Endodermal cell (in vitro differentiated cells): ENCODE measurements around the gene ZNF146. TPM values are rescaled to one million over a fixed set of nuclear protein-coding genes. Genes with fewer than 3 reads are reported as not detected.

Experiments
- DNase-seq: peaks from one replicate; pipeline ENCODE4 v3.0.0-alpha.2; 2017
- H3K27ac ChIP-seq: 2 replicates; pipeline ENCODE4 v1.5.1; 2013; ENCODE audit warnings: mild to moderate bottlenecking, low read depth, low read length, moderate library complexity
- H3K27me3 ChIP-seq: 2 replicates; pipeline ENCODE4 v1.6.1; 2013; ENCODE audit warnings: mild to moderate bottlenecking, low read length, moderate library complexity; ENCODE audit not compliant: insufficient read depth, control insufficient read depth, poor library complexity, severe bottlenecking
- H3K36me3 ChIP-seq: 2 replicates; pipeline ENCODE4 v1.7.0; 2013; ENCODE audit warnings: mild to moderate bottlenecking, low read length, moderate library complexity; ENCODE audit not compliant: control insufficient read depth, insufficient read depth
- H3K4me1 ChIP-seq: one replicate; pipeline ENCODE4 v1.7.0; 2013; ENCODE audit warnings: low read length; ENCODE audit not compliant: control insufficient read depth, insufficient read depth
- H3K4me3 ChIP-seq: 2 replicates; pipeline ENCODE4 v1.5.1; 2013; ENCODE audit warnings: mild to moderate bottlenecking, low read length, moderate library complexity
- H3K9ac ChIP-seq: 2 replicates; pipeline ENCODE4 v1.6.1; 2013; ENCODE audit warnings: mild to moderate bottlenecking, low read length, moderate library complexity; ENCODE audit not compliant: poor library complexity, severe bottlenecking; ENCODE audit errors: extremely low read depth
- H3K9me3 ChIP-seq: 2 replicates; pipeline ENCODE4 v1.6.1; 2013; ENCODE audit warnings: mild to moderate bottlenecking, low read length, moderate library complexity; ENCODE audit not compliant: control insufficient read depth
- H3K27ac Mint-ChIP-seq: 2 replicates; pipeline ENCODE4 v1.8.0; 2020; ENCODE audit warnings: mixed read lengths
- H3K27me3 Mint-ChIP-seq: 2 replicates; pipeline ENCODE4 v1.8.0; 2021; ENCODE audit warnings: mild to moderate bottlenecking, mixed read lengths; ENCODE audit not compliant: insufficient read depth
- H3K36me3 Mint-ChIP-seq: 2 replicates; pipeline ENCODE4 v1.8.0; 2020; ENCODE audit warnings: low read depth, mixed read lengths
- H3K4me1 Mint-ChIP-seq: 2 replicates; pipeline ENCODE4 v1.8.0; 2020; ENCODE audit warnings: mixed read lengths
- H3K4me3 Mint-ChIP-seq: 2 replicates; pipeline ENCODE4 v1.8.0; 2020; ENCODE audit warnings: mild to moderate bottlenecking, moderate library complexity, mixed read lengths
- H3K9me3 Mint-ChIP-seq: 2 replicates; pipeline ENCODE4 v1.8.0; 2020; ENCODE audit warnings: mild to moderate bottlenecking, mixed read lengths
- WGBS, 2 experiments: methylation state at CpG; one replicate each; pipeline versions ENCODE4 v1.1.5 to v1.1.7; 2013; ENCODE audit warnings: missing lambda C conversion rate in 2 of 2, mixed read lengths in 1 of 2; ENCODE audit not compliant: insufficient coverage in 1 of 2, insufficient read length in 1 of 2; 5-methylcytosine and 5-hydroxymethylcytosine counted together
- long read RNA-seq, 4 experiments: library from polyadenylated mRNA in 2 of 4; library from RNA in 1 of 4; library from capped mRNA in 1 of 4; stranded (forward) in 3 of 4; unstranded in 1 of 4; transcript quantifications; one replicate each; pipeline ENCODE4 v2.0.0, GENCODE V29; 2020 to 2021; ENCODE audit warnings: inconsistent platforms in 1 of 4
- polyA plus RNA-seq, 2 experiments: library from polyadenylated mRNA; stranded (reverse); fragments of 50-300 nt; gene quantifications; one replicate each; pipeline ENCODE4 v1.2.3, GENCODE V29; 2013
- total RNA-seq, 2 donors: library from RNA; stranded (reverse); fragmentation: NEBNext Ultra II Directional in 1 of 2; extraction: Animal tissue kit (Norgen Biotek cat#: 25700) in 1 of 2; gene quantifications; 2 replicates in 1 of 2; 3 replicates in 1 of 2; pipeline ENCODE4 v1.2.1, GENCODE V29; 2021
- TF ChIP-seq, protein P1 (sequence below): fragments of 200-600 bp; sonication (generic); conservative IDR thresholded peaks from 2 replicates; pipeline ENCODE4 v1.5.0; 2021; ENCODE audit warnings: antibody characterized with exemption, mild to moderate bottlenecking

ZNF146 gene
- 100 to 1,000 TPM; 105 to 128 TPM for total RNA-seq
- 101 TPM for polyA plus RNA-seq (2013, experiment 1 of 2)
- 102 TPM for polyA plus RNA-seq (2013, experiment 2 of 2)
- long read RNA-seq, experiment 1, transcript ZNF146-202 (3 exons, 3,780 nt), result minor isoform, 6 of 52 reads
- long read RNA-seq, experiment 1, transcript ZNF146-204 (2 exons, 571 nt), result major isoform, 7 of 52 reads
- long read RNA-seq, experiment 1, transcript ZNF146-201 (4 exons, 3,326 nt), result major isoform, 7 of 52 reads
- long read RNA-seq, experiment 1, partial matches to known transcripts, result 3 of 52 reads
- long read RNA-seq, experiment 1, other reads (novel, unspliced or antisense), result 29 of 52 reads
- long read RNA-seq, experiment 2, transcript ZNF146-205 (3 exons, 533 nt), result minor isoform, 45 of 270 reads
- long read RNA-seq, experiment 2, transcript ZNF146-202 (3 exons, 3,780 nt), result minor isoform, 53 of 270 reads
- long read RNA-seq, experiment 2, transcript ZNF146-204 (2 exons, 571 nt), result minor isoform, 5 of 270 reads
- long read RNA-seq, experiment 2, transcript ZNF146-201 (4 exons, 3,326 nt), result major isoform, 75 of 270 reads
- long read RNA-seq, experiment 2, partial matches to known transcripts, result 5 of 270 reads
- long read RNA-seq, experiment 2, other reads (novel, unspliced or antisense), result 87 of 270 reads
- long read RNA-seq, experiment 3, transcript ZNF146-201 (4 exons, 3,326 nt), result major isoform, 234 of 618 reads
- long read RNA-seq, experiment 3, transcript ZNF146-202 (3 exons, 3,780 nt), result minor isoform, 162 of 618 reads
- long read RNA-seq, experiment 3, transcript ZNF146-205 (3 exons, 533 nt), result minor isoform, 58 of 618 reads
- long read RNA-seq, experiment 3, partial matches to known transcripts, result 26 of 618 reads
- long read RNA-seq, experiment 3, other reads (novel, unspliced or antisense), result 135 of 618 reads
- long read RNA-seq, experiment 4, transcript ZNF146-202 (3 exons, 3,780 nt), result minor isoform, 5 of 34 reads
- long read RNA-seq, experiment 4, transcript ZNF146-201 (4 exons, 3,326 nt), result major isoform, 12 of 34 reads
- long read RNA-seq, experiment 4, transcript ZNF146-205 (3 exons, 533 nt), result minor isoform, 5 of 34 reads
- long read RNA-seq, experiment 4, partial matches to known transcripts, result 0 of 34 reads
- long read RNA-seq, experiment 4, other reads (novel, unspliced or antisense), result 10 of 34 reads

DNA sequence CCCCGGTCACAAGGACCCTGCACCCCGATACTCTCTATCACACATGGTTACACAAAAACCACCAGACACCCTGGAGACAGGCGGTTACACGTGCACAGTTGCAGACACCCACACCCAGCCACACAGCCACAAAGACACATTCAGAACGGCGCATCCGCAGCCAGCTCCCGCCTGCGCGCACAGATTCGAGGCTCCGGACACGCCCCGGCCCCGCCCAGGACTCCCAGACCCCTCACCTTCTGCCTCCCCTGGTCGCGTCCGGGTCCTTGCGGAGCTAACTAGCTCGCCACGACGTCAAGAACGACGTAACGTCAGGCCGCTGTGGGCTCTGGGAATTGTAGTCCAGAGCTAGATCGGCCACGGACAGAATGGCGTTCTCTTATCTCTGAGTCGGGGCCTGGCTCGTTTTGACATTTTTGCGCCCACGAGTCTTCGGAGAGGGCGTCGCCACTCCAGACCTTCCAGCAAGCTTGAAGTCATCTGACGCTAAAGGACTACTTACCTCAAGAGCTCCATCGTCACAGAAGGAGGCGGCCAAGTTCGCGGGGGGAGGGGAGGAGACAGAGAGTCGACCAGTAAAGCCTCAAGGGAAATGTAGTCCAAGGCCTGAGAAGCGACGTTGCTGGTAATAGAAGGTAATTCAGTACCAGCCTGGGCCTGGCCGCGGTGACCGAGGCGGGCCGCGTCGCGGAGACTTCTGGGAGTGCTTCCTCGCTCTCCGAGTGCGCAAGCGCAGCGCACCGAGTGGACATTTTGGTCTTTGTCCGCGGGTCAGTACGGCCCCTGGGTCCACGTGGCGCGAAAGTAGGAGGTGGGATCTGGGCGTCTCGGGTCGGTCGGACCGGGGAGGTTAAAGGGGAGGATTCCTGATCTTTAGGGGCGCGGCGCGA, at the start of gene ZNF146, which contains the start of gene ZNF565:
ZNF146 (plus strand) TSS at position 721 of the 890 bp plus-strand sequence. CDS start 21,335 bp downstream, outside the sequence.
ZNF565 (minus strand) TSS at position 280 of the 890 bp plus-strand sequence. CDS start 12,680 bp downstream, outside the sequence.
- peak within 1 kb of the TSS; percentile 98 for H3K4me3 ChIP-seq
- Mint-ChIP-seq H3K9me3 (no peaks in the 10 kb centered on the region), H3K4me1 (peaks cover 8% of the 10 kb centered on the region), H3K27ac (peak within 1 kb of the TSS; percentile 92), H3K4me3 (no peak within 1 kb of the TSS), H3K36me3 (peaks cover 19% of the 10 kb centered on the region), H3K27me3 (no peaks in the 10 kb centered on the region)
- DNase-seq, result peak; percentile 99
- no peaks in the 10 kb centered on the region for H3K9me3 ChIP-seq
- peak within 1 kb of the TSS; percentile 99 for H3K9ac ChIP-seq
- H3K4me1 ChIP-seq, result no peaks in the 10 kb centered on the region
- H3K27me3 ChIP-seq, result no peaks in the 10 kb centered on the region
- peaks cover 16% of the 10 kb centered on the region for H3K36me3 ChIP-seq
- H3K27ac ChIP-seq, result peak within 1 kb of the TSS; percentile 94
- 0 to 1% methylated on average over 39 to 73 of the region's 73 CpGs for WGBS, 2 experiments
- TF ChIP-seq, protein P1, sequence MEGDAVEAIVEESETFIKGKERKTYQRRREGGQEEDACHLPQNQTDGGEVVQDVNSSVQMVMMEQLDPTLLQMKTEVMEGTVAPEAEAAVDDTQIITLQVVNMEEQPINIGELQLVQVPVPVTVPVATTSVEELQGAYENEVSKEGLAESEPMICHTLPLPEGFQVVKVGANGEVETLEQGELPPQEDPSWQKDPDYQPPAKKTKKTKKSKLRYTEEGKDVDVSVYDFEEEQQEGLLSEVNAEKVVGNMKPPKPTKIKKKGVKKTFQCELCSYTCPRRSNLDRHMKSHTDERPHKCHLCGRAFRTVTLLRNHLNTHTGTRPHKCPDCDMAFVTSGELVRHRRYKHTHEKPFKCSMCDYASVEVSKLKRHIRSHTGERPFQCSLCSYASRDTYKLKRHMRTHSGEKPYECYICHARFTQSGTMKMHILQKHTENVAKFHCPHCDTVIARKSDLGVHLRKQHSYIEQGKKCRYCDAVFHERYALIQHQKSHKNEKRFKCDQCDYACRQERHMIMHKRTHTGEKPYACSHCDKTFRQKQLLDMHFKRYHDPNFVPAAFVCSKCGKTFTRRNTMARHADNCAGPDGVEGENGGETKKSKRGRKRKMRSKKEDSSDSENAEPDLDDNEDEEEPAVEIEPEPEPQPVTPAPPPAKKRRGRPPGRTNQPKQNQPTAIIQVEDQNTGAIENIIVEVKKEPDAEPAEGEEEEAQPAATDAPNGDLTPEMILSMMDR, result no peak

DNA sequence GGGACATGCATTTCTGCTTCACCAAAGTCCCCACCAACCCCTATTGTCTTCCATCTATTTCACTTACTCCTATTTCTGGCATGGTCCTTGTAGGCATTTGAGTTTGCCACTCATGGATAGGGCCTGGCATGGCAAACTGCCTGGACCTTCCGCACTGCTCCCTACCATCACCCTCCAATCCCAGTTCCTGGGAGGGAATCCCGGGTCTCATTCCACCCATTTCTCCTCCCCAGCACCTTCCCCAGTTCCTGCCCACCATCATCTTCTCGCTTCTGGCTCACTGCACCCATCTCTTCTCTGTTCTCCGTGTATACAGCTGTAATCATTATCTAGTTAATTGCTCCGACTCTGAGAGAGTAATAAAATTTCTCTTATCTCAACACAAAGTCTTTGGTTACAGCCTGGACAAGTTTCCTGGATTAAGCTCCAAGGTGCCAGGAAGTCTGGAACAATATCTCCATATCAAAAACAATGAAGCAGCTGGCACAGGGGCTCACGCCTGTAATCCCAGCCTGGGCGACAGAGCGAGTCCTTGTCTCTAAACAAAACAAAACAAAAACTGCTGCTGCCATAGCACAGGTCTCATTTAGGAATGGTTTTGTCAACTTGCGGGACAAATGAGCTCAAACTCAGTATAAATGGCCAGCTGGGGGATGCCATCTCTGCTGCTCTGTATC, 45.7 kb upstream of the ZNF146 start:
- H3K9me3 ChIP-seq, result no peaks in the 10 kb centered on the region
- no peak overlapping the region for H3K4me3 ChIP-seq
- Mint-ChIP-seq H3K9me3 (no peaks in the 10 kb centered on the region), H3K4me3 (no peak overlapping the region), H3K36me3 (peaks cover 9% of the 10 kb centered on the region), H3K27me3 (no peaks in the 10 kb centered on the region), H3K4me1 (no peaks in the 10 kb centered on the region), H3K27ac (no peak overlapping the region)
- no peaks in the 10 kb centered on the region for H3K27me3 ChIP-seq
- 88 to 92% methylated on average over 6 to 9 of the region's 9 CpGs for WGBS, 2 experiments
- peaks cover 9% of the 10 kb centered on the region for H3K36me3 ChIP-seq
- DNase-seq, result no peak
- no peaks in the 10 kb centered on the region for H3K4me1 ChIP-seq
- no peak overlapping the region for H3K9ac ChIP-seq
- TF ChIP-seq, protein P1, result no peak
- H3K27ac ChIP-seq, result no peak overlapping the region
